Inflammatory macrophage treated with lipopolysaccharide for 4 hours (primary cell): ENCODE measurements around the gene KLKB1.
"Not testable (repeated sequence)": the region's sequence is repeated elsewhere in the genome, so short reads cannot be mapped to it uniquely, and the experiment has no call there.

Experiments
- DNase-seq: peaks from one replicate; pipeline ENCODE4 v3.0.0-alpha.2; 2020

KLKB1 gene

DNA sequence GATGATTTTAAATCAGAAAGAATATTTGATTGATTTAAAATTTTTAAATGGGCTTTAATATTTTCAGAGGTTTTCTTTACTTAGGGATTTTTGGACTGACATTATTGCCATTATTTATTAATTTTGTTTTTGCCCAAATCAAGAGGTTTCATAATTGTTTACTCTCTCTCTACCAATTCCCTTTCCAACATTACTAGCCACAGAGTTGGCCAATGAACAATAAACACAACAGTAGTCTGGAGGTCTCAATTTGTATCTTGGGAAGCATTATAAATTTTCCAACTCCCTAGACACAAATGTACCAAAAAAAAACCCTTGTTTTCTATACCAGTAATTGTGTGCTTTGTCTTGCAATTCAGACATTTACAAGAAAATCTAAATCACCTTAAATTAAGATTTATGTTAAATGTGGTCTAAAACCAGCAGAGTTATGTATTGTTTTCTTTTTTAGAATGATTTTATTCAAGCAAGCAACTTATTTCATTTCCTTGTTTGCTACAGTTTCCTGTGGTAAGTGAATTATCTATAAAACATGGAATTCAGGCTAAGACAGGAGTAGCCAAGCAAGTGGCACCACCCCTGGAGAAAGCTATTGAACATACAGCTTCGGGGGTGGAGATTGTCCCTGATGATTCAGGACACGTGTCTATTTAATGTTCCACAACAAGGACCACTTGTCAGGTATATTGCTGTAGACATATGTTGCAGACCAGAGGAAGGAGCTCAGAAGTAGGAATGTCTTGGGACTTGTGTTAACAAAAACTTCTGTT, 622 bp downstream of the KLKB1 start:
- DNase-seq, result no peak

- DNase-seq, result no peak
Observed at GRCh38 chr4:186228514-186228894, 1.2 kb downstream of the KLKB1 start.

DNA sequence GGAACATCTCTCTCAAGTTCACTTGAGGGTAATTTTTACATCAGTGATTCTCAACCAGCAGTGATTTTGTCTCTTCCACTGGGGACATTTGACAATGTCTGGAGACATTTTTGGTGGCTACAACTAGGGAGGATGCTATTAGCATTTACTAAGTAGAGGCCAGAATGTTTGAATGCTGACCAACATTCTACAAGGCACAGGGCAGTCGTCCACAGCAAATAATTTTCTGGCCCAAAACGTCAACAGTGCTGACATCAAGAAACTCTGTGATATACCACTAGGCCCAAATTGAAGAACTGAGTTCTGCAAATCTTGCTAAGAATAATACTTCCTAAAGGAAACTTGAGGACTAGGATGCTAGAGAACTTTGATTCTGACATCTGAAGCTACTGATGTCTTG, 7.1 kb downstream of the KLKB1 start:
- no peak for DNase-seq

GRCh38 chr4:186236126-186236525, 8.8 kb downstream of the KLKB1 start:
- no peak for DNase-seq

- no peak for DNase-seq
Observed at GRCh38 chr4:186240452-186240847, 13.1 kb downstream of the KLKB1 start.

GRCh38 chr4:186240848-186241491, 13.7 kb downstream of the KLKB1 start:
- DNase-seq, result no peak

- no peak for DNase-seq
Observed at GRCh38 chr4:186241616-186242015, 14.3 kb downstream of the KLKB1 start.

- not testable (repeated sequence) for DNase-seq
Observed at GRCh38 chr4:186242031-186242430, 14.7 kb downstream of the KLKB1 start.

- no peak for DNase-seq
Observed at GRCh38 chr4:186243331-186243730, 16.0 kb downstream of the KLKB1 start.

- no peak for DNase-seq
Observed at GRCh38 chr4:186244835-186245234, 17.5 kb downstream of the KLKB1 start.

GRCh38 chr4:186247062-186247752, 19.9 kb downstream of the KLKB1 start:
- DNase-seq, result not testable (repeated sequence)

- no peak for DNase-seq
Observed at GRCh38 chr4:186248643-186249042, 21.3 kb downstream of the KLKB1 start.

DNA sequence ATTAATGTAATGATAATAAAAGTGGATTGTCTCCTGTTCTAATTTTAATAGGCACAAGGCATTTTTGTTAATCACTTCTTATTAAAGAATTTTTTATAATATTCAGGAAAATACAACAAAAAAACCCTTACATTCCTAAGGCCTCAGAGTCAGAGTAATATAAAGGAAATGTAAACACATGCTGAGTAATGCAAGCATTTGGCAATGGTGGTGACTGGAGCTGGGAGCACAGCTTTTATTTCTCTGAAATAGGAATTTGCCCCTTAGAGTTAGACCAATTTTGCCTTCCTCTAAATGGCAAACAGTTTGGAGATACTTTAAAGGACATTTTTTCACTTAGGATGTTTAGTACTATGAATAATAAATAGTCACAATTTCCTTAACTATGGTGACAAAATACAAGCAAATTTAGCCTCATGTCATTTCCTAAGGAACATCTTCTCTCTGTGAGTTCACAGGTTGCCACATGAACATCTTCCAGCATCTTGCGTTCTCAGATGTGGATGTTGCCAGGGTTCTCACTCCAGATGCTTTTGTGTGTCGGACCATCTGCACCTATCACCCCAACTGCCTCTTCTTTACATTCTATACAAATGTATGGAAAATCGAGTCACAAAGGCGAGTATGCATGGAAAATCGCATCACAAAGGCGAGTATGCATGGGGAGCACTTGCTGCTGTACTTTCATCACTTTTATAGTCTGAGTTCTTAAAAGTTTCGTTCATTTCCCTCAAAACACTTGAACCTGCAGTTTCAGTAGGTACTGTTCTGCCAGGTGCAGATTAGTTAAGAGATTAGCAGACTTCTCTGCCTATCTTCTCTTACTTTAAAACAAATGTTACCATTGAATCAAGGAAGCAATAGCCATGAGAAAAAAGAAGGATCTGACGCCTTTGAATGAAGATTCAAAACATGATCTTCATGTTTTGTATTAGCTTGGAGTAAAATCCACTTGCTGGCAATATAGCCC, 22.8 kb downstream of the KLKB1 start:
- no peak for DNase-seq

DNA sequence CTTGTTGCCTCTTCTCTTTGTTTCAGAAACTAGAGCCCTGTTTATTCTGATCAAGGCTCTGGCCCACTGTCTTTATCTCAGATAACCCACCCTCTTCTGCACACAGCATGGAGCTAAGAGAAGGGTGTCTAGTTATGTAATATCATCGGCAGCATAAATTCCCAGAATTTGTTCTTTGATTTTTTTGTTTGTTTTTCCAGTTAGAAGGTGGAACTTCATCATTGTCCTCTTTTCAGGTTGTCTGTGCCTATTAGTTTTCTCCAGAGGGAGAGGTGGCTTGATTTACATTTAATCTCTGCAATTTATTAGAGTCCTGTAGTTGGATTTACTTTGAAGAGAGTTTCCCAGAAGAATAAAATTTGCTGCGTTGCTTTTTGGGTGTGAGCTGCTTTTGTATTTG, 23.5 kb downstream of the KLKB1 start:
- no peak for DNase-seq

- DNase-seq, result no peak
Observed at GRCh38 chr4:186255122-186255521, 27.8 kb downstream of the KLKB1 start.

- DNase-seq, result no peak
Observed at GRCh38 chr4:186258216-186258811, 31.0 kb downstream of the KLKB1 start.

DNA sequence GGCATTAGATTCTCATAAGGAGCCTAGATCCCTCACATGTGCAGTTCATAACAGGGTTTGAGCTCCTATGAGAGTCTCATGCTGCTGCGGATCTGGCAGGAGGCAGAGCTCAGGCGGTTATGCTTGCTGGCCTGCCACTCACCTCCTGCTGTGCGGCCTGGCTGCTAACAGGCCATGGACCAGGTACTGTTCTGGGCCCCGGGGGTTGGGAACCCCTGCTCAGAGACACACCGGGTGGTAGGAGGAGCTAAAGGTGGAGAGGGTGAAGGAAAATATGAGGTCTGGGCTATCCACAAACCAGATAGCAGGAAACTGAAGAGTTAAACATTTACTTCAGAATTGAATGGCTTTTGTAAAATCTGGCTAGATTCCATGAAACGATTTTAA, 32.8 kb downstream of the KLKB1 start:
- DNase-seq, result no peak

DNA sequence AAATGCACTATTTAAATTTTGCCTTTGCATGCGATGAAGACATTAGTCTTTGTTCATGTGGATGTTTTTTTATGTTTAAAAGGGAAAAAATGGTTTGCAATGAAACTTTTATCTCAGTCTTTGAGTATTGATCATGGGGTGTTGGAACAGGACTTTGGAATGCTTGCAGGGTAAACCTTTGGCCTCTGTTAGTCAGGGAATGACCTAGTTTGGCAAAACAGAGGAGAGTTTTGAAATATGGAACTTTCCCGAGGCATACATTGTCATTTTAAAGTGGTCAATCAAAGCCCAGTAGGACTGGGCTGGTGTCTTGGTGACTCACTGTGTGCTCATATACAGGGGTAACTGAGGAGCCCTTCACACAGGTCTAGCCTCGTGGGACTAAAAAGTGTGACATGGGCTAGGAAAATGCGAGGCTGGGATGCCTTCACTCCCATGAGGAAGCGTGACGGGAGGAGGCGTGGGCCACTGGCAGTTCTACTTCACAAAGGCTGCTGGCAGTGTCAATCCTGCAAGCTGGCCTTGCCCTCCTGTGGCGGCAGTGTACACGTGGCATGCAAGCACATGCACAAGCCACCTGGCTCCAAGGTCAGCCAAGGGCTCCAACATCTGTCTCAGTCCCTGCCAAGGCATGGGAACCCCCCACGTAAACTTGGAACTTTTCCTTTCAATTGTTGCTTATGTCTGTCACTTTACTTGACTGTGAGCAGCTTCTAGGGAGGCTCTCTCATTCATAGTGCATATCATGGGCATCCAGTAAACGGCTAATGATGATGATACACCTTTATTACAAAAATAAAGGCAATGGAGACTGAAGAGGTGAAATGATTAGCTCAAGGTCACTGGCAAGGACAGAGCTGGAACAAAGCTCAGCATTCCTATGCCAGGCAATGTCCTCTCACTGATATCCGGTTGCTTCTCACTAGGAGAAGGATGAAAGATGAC, 33.5 kb downstream of the KLKB1 start:
- no peak for DNase-seq

DNA sequence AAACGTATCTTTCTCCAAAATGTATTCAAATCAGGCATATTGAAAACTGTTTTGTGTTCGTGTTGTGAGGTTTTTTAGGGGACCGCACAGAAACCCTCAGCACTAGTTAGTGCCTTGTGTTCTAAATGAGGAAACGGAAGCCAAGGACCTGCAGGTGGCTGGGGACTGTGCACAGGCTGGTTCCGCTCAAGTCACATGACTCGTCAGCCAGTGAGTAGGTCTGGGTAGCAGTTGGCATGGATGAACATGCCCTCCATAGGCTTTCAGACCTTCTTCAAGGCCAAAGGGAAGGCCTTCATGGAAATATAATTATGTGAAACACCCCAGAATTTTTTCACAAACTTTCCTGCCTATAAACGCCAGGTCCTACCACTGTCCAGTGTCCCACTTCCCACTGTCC, 37.4 kb downstream of the KLKB1 start:
- no peak for DNase-seq

- DNase-seq, result not testable (repeated sequence)
Observed at GRCh38 chr4:186265250-186265649, 37.9 kb downstream of the KLKB1 start.
